HG03045 (cell line): Measurements from ENCODE around the gene RAE1.
"Not testable (repeated sequence)": the region's sequence is repeated elsewhere in the genome, so short reads cannot be mapped to it uniquely, and the experiment has no call there.

ENCODE experiments used
- ATAC-seq: cut with Tn5 transposase; IDR thresholded peaks from one replicate; pipeline ENCODE4 v1.9.1; 2021; ENCODE audit warnings: mild to moderate bottlenecking, moderate library complexity; ENCODE audit not compliant: unreplicated experiment

RAE1 gene

GRCh38 chr20:57411406-57412283 is 60.6 kb downstream of the RAE1 start:
- no peak for ATAC-seq

DNA sequence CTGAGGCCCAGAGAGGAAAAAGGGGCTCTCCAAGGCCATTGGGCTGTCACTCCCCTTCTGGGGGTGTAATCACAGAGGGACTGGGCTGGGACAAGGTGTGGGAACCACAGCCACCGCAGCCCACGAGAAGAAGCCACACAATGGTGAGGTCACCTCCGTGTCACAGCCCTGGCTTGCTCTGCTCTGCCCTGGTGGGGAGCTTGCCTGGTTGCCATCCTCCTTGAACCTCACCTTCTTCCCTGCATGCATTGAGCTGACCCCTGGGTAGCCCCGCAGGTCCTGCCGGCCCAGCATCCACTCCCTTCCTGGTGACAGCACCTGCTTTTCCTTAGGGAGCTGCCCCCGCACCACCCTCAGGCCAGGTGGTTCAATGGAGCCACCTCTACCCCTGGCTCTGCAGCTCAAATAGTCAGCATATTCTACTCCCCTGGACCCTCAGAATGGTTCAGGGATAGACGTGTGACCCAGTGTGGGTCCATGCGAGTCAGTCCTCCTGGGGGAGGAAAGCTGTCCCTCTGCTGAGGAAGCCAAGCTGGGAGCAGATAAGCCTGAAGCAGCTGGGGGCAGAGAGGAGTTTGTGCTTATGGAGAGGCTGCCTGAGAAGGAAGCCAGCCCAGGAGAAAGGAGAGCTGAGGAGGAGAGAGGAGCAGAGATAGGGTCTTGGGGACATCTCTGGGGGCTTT is 61.4 kb downstream of the RAE1 start:
- ATAC-seq, result no peak

DNA sequence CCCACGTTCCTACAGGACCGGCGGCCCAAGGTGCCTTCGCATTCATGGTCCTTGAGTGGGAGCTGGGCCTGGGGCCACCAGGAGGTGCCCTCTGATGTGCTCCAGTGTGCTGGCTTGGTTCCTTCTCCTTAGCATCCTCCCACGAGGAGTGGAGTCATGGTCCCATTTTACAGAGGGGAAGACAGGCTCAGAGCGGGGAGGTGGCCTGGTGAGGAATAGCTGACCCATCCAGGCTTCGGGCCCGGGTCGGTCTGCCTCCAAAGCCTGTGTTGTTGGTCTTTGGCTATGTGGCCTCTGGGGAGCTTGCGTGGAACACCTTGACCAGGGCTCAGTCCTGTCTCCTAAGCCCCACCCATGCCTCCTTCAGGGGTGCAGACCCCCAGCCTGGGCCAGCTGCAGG is 62.9 kb downstream of the RAE1 start:
- ATAC-seq, result no peak

DNA sequence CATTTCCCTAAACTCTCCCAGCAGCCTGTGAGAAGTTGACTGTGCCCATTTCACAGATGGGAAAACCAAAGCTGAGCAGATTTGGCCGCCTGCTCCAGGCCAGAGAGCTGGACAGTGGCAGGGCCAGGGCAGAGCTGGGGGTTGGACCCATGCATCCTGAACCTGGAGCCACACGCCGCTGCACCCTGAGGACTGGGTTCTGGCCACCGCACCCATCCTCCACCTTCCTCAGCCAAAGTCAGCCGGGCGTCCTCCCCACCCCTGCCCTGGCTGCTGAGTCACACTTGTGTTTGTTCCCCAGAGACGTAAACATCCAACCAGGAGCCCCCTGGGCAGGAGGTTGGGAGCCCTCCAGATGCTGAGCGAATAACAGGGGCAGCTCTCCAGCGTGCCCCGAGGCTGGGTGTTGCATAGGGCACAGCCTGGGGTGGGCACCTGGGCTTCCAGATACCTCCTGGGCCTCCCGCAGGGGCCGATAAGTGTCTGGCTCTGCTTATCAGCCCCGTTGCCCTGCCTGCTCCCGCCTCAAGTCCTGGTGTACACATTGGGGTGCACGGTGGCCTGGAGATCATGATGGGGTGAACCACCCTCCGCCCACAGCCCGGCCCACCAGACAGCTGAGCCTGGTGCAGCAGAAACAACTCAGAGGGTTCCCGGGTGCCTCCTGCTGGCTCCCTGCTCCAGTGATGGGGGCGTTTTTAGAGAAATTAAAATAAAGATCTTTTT is 64.0 kb downstream of the RAE1 start:
- no peak for ATAC-seq

DNA sequence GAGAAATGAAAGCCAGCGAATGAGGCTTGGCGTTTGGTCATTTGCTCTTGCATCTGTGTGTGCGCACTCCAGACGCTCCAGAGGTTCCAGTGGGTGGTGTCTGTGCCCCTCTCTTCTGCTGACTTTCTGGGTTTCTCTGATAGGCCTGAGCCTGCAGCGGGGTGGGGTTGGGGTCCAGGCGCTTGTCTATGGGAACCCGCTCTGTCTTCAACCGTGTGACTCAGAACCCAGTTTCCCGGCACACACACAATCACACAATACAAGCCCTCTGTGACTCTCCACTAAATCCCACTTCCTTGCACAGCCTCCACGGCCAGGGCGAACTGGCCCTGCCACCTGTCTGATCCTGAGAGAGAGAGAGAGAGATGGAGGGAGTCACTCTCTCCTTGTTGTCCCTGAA is 64.7 kb downstream of the RAE1 start:
- ATAC-seq, result no peak

GRCh38 chr20:57416296-57417022 is 65.4 kb downstream of the RAE1 start:
- no peak for ATAC-seq

- no peak for ATAC-seq
These were observed 66.1 kb downstream of the RAE1 start for GRCh38 chr20:57417051-57417689.

- ATAC-seq, result no peak
These were observed 67.0 kb downstream of the RAE1 start for GRCh38 chr20:57417830-57418780.

DNA sequence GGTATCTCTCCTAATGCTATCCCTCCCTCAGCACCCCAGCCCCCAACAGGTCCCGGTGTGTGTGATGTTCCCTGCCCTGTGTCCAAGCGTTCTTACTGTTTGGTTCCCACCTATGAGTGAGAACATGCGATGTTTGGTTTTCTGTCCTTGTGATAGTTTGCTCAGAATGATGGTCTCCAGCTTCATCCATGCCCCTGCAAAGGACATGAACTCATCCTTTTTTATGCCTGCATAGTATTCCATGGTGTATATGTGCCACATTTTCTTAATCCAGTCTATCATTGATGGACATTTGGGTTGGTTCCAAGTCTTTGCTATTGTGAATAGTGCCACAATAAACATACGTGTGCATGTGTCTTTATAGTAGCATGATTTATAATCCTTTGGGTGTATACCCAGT is 68.4 kb downstream of the RAE1 start:
- not testable (repeated sequence) for ATAC-seq

GRCh38 chr20:57420571-57421252 is 69.7 kb downstream of the RAE1 start:
- no peak for ATAC-seq

DNA sequence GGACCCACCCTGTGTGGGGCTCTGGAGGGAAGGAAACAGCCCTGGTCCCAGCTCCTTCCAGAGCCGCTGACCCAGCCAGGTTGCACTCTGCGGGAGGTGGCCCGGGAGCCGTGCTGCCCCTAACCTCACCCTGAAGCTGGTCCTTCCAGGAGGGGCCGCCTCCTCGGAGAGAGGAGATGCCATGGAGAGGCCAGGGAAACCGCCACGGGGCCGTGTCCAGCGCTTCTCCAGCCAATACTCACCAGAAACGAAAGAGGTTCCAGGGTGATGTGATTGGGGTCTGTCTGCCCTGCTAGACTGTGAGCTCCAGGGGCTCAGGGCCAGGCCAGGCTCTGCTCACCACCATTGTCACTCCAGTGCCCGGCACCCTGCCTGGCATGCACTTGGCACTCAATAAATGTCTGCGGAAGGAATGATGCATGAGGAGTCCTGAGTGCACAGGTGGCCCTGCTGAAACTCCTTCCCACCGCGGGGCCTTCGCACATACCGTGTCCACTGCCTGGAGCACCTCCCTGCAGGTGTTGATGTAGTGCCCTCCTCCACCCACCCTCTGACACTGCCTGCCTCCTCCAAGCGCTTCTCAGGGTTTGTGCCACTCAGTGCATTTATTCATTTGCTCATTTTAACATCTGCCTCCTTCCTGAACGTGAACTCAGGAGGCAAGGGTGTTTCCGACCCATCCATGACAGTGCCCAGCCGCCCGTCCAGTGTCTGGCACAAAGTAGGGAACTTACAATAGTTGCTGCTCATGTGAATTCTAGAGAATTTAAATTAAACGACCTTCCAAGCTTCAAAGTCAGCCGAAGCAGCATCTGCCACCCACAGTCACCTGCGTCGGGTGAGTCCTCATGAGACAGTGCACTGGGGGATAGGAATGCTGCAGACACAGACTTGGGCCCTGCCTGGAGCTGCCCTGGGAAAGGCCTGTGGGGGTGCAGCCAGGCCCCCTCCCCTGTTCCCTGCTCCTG is 70.5 kb downstream of the RAE1 start:
- no peak for ATAC-seq

- no peak for ATAC-seq
These were observed 71.2 kb downstream of the RAE1 start for GRCh38 chr20:57422254-57422653.

GRCh38 chr20:57425150-57426013 is 74.3 kb downstream of the RAE1 start:
- no peak for ATAC-seq

DNA sequence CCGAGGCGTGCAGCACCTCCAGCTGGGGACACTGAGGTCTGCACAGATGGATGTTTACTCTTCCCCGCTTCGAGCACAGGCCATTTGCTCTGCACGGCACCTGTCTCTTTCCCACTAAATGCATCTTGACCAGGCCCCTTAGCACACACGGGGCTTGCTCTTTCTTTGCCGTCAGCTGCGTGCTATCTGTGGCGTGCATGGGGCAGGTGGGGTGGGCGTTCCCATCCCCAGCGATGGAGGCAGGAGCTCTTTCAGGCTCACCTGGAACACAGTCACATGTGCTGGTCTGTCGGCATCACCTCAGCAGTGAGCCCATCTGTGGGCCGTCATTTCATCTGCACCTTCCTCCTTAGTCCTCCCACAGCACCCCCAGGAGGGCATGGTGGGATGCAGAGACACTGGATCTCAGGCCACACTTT is 75.2 kb downstream of the RAE1 start:
- no peak for ATAC-seq

- no peak for ATAC-seq
These were observed 75.8 kb downstream of the RAE1 start for GRCh38 chr20:57426831-57427230.

- ATAC-seq, result no peak
These were observed 77.5 kb downstream of the RAE1 start for GRCh38 chr20:57428324-57429158.
